Omental fat pad (tissue), 4 donors: ENCODE data around the gene CIC. TPM values are rescaled to one million over a fixed set of nuclear protein-coding genes. Genes with fewer than 3 reads are reported as not detected.

Experiments used
- ATAC-seq: fragments of 150-250 bp; one replicate; pipeline ENCODE4 v1.9.1; 2016; ENCODE audit warnings: mild to moderate bottlenecking, moderate library complexity; ENCODE audit not compliant: low FRiP score
- DNase-seq: peaks from one replicate; pipeline ENCODE4 v3.0.0-alpha.2; 2019; ENCODE audit warnings: low spot score
- total RNA-seq, 4 donors: library from RNA; depleted of rRNA; stranded (reverse); fragments of >200 nt; gene quantifications; one replicate each; pipeline ENCODE4 v1.1.0, GENCODE V29; 2016
- TF ChIP-seq, protein P1 (sequence below), 3 donors: fragments of 450-650 bp; IDR thresholded peaks; one replicate each; pipeline ENCODE4 v1.5.1; 2016 to 2017; ENCODE audit warnings: antibody characterized with exemption in 3 of 3, mild to moderate bottlenecking in 3 of 3, moderate library complexity in 2 of 3

CIC gene
- total RNA-seq, 4 donors from 2014 or later, result 15.7 to 26.3 (median 21.0) TPM

DNA sequence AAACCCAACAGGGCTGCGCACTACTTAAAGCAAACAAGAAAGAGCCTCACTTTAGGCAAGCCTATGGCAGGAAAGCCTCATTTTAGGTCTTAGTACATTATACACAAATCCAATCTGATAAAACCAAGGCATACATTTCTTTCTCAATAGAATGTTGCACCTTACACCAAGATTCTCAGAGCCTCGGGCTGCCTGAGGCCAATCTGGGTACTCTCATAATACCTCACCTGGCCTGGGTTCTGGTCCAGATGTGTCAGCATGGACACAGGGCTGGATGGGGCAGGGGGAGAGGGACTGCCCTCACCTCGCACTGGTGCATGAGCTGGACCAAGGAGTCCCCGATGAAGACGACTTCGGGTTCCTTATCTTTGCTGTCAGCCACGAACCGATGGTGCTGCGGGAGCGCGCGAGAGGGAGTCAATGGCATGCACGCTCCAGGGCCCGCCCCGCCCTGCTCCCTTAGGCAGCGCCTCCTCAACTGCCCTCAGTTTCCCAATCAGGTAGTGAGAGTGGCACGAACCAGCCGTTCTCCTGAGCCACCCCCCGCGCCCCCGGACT is 32.7 kb downstream of the CIC start, which contains the start of gene PRR19:
TSS of gene PRR19 (plus strand) at position 487 of the 558 bp plus-strand sequence. CDS start 7,453 bp downstream, outside the sequence.
- DNase-seq (no peak), ATAC-seq (peak; percentile 21)

DNA sequence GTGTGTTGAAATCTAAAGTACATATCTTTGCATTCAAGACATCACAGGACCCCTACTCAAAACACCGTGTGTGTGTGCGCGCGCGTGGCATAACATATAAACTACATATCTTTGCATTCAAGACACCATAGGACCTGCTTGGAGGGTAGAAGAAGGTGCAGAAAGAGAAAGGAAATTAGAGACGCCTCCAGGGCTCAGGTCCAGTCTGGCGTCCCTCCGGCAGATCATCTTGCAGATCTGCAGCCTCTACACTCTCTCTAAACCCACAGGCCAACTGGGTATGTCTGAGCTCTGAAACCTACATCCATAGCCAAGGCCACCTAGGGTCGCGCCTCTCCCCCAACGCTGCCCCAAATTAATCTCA is 34.0 kb downstream of the CIC start:
- TF ChIP-seq, protein P1, sequence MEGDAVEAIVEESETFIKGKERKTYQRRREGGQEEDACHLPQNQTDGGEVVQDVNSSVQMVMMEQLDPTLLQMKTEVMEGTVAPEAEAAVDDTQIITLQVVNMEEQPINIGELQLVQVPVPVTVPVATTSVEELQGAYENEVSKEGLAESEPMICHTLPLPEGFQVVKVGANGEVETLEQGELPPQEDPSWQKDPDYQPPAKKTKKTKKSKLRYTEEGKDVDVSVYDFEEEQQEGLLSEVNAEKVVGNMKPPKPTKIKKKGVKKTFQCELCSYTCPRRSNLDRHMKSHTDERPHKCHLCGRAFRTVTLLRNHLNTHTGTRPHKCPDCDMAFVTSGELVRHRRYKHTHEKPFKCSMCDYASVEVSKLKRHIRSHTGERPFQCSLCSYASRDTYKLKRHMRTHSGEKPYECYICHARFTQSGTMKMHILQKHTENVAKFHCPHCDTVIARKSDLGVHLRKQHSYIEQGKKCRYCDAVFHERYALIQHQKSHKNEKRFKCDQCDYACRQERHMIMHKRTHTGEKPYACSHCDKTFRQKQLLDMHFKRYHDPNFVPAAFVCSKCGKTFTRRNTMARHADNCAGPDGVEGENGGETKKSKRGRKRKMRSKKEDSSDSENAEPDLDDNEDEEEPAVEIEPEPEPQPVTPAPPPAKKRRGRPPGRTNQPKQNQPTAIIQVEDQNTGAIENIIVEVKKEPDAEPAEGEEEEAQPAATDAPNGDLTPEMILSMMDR (IDR thresholded peaks at IDR 0.05), result no peak
- ATAC-seq, result no peak
- no peak for DNase-seq

More for the DNA sequence above, 32.7 kb downstream of the CIC start, which contains the start of gene PRR19:
- TF ChIP-seq, protein P1 (IDR thresholded peaks at IDR 0.05), result no peak

DNA sequence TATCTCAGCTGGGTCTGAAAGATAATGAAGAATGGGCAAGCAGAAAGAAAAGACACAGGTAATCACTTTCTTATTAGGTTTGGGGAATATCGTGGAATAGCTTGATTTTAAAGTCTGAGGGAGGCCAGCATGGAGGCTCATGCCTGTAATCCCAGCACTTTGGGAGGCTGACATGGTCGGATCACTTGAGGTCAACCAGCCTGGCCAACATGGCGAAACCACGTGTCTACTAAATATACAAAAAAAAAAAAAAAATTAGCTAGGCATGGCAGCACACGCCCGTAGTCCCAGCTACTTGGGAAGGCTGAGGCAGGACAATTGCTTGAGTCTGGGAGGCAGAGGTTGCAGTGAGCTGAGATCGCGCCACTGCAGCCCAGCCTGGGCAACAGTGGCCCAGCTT is 34.8 kb downstream of the CIC start:
- ATAC-seq, result no peak
- TF ChIP-seq, protein P1 (IDR thresholded peaks at IDR 0.05), result no peak
- no peak for DNase-seq

DNA sequence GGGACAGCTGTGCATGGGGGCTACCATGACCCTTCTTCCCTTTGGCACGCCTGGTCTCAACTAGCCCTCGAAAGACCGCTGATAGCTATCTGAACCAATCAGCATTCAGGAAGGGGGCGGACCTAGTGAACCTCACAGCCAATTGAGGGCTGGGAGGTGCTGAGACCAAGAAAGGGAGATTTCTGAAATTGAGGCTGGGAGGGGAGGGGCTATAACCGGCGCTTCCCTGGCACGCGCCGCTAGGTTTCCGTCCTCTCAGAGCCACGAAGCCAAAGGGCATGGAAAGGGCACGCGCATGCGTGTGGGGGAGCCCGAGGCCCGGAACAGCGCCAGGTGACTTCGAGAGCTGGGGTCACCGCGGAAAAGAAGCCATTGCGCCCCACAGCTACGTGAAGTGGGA is 37.6 kb downstream of the CIC start:
- TF ChIP-seq, protein P1 (IDR thresholded peaks at IDR 0.05), result no peak
- DNase-seq (no peak), ATAC-seq (no peak)

DNA sequence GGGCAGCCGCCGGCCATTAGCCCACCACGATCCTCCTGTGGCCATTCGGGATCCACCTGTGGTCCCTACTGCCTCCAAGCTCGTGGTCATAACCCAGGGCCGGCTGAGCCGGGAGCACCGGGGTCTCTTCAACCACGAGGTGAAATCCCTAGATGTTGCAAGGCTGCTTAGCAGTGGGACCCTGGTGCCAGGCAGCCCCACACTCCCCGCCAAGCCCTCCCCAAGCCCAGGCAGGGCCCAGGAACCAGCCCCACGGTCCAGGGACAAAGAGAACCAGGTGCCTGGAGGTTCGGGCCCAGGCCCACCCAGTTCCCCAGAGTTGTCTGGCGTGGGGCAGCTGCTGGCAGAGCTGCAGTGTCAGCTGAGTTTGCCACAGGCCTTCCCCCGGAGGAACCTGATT is 40.6 kb downstream of the CIC start:
- DNase-seq, result no peak
- TF ChIP-seq, protein P1 (IDR thresholded peaks at IDR 0.05), result no peak

DNA sequence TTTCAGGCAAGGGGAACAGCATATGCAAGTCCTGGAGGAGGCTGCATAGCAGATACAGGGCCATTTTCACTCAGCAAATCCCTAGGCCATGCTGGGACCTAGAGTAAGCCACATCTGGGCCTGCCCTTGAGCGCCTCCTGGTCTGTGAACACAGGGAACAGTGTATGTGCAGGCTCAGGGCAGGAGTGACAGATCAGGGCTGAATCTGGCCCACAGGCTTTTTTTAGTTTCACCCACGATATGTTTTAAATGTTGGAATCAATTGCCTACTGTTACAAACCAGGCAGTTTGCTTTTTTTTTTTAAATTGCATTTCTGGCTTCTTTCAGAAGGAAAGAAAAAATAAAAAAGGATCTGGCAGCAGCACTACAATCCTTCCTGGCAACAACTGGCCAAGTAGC is 42.6 kb downstream of the CIC start:
- no peak for DNase-seq
- TF ChIP-seq, protein P1 (IDR thresholded peaks at IDR 0.05), result no peak
- ATAC-seq, result no peak

More for the DNA sequence above, 40.6 kb downstream of the CIC start:
- ATAC-seq, result no peak

DNA sequence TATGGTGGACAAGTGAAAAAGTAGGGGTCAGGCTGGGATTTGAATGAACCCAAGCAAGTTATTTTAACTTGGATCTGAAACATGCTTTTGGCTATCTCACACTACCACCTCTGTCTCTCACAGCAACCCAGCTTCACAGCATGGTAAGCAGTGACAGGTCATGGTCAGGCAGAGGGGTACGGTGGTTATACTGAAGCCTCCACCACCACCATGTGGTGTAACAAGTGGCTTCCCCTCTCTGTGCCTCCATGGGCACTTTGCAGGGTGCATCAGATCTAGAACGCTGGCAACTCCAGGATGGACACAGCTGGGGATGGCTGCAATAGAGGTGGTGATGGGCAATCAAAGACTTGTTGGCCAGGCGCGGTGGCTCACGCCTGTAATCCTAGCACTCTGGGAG is 43.3 kb downstream of the CIC start:
- TF ChIP-seq, protein P1 (IDR thresholded peaks at IDR 0.05), result no peak
- DNase-seq (no peak), ATAC-seq (no peak)
